Astrocyte (in vitro differentiated cells and primary cell): ENCODE data around the gene SKAP2. TPM values are rescaled to one million over a fixed set of nuclear protein-coding genes. Genes with fewer than 3 reads are reported as not detected.

Experiments
- DNase-seq: peaks from one replicate; pipeline ENCODE4 v3.0.0-alpha.2; 2010; ENCODE audit warnings: low read depth
- FAIRE-seq: peaks from 2 replicates; lab custom pipeline; 2011; peaks lifted over from hg19 to GRCh38; lab: Jason Lieb, UNC
- H2AFZ ChIP-seq: 2 replicates; pipeline ENCODE4 v1.6.0; 2012; ENCODE audit warnings: low read depth, low read length, inconsistent platforms
- H3K27ac ChIP-seq: 2 replicates; pipeline ENCODE4 v1.5.1; 2011; ENCODE audit warnings: low read depth, low read length, inconsistent platforms
- H3K27me3 ChIP-seq: 2 replicates; pipeline ENCODE4 v1.6.0; 2011; ENCODE audit warnings: low read length, inconsistent platforms; ENCODE audit not compliant: insufficient read depth
- H3K36me3 ChIP-seq: 2 replicates; pipeline ENCODE4 v1.5.1; 2011; ENCODE audit warnings: low read length, inconsistent platforms; ENCODE audit not compliant: insufficient read depth
- H3K4me1 ChIP-seq: 2 replicates; pipeline ENCODE4 v1.5.1; 2011; ENCODE audit warnings: low read length, inconsistent platforms; ENCODE audit not compliant: insufficient read depth
- H3K4me2 ChIP-seq: 2 replicates; pipeline ENCODE4 v1.6.0; 2012; ENCODE audit warnings: low read length, inconsistent platforms
- H3K4me3 ChIP-seq: 2 replicates; pipeline ENCODE4 v1.5.1; 2011; ENCODE audit warnings: low read depth, mild to moderate bottlenecking, low read length, inconsistent platforms; ENCODE audit not compliant: insufficient read depth
- H3K79me2 ChIP-seq: 2 replicates; pipeline ENCODE4 v1.6.0; 2012; ENCODE audit warnings: mild to moderate bottlenecking, low read length, inconsistent platforms; ENCODE audit not compliant: insufficient read depth
- H3K9ac ChIP-seq: 2 replicates; pipeline ENCODE4 v1.6.0; 2012; ENCODE audit warnings: mild to moderate bottlenecking, low read length, inconsistent platforms
- H3K9me3 ChIP-seq: 2 replicates; pipeline ENCODE4 v1.5.1; 2012; ENCODE audit warnings: low read depth, mild to moderate bottlenecking, low read length, inconsistent platforms; ENCODE audit not compliant: insufficient read depth
- H4K20me1 ChIP-seq: 2 replicates; pipeline ENCODE4 v1.6.0; 2012; ENCODE audit warnings: low read length, inconsistent platforms; ENCODE audit not compliant: insufficient read depth
- H3K27ac Mint-ChIP-seq: one replicate; pipeline ENCODE4 v1.8.0; 2021; ENCODE audit warnings: mild to moderate bottlenecking, mixed read lengths; ENCODE audit not compliant: unreplicated experiment
- H3K27me3 Mint-ChIP-seq: one replicate; pipeline ENCODE4 v1.8.0; 2021; ENCODE audit warnings: low read depth, mixed read lengths; ENCODE audit not compliant: unreplicated experiment
- H3K36me3 Mint-ChIP-seq: one replicate; pipeline ENCODE4 v1.8.0; 2021; ENCODE audit warnings: low read depth, mixed read lengths; ENCODE audit not compliant: unreplicated experiment
- H3K4me1 Mint-ChIP-seq: one replicate; pipeline ENCODE4 v1.8.0; 2021; ENCODE audit warnings: low read depth, mixed read lengths; ENCODE audit not compliant: unreplicated experiment
- H3K4me3 Mint-ChIP-seq: one replicate; pipeline ENCODE4 v1.8.0; 2021; ENCODE audit warnings: mild to moderate bottlenecking, moderate library complexity, mixed read lengths; ENCODE audit not compliant: unreplicated experiment
- H3K9me3 Mint-ChIP-seq: one replicate; pipeline ENCODE4 v1.8.0; 2021; ENCODE audit warnings: mild to moderate bottlenecking, mixed read lengths; ENCODE audit not compliant: unreplicated experiment
- EZH2 ChIP-seq: IDR thresholded peaks from 2 replicates; pipeline ENCODE4 v1.6.1; 2012; ENCODE audit warnings: mild to moderate bottlenecking, low read length, inconsistent platforms; ENCODE audit not compliant: insufficient read depth
- total RNA-seq: library from RNA; stranded (reverse); gene quantifications from 2 replicates; pipeline ENCODE4 v1.2.1, GENCODE V29; 2021
- TF ChIP-seq, protein P1 (sequence below): IDR thresholded peaks from 2 replicates; pipeline ENCODE4 v1.5.1; 2011; ENCODE audit warnings: low read depth, mild to moderate bottlenecking, inconsistent platforms, low read length, moderate library complexity; ENCODE audit not compliant: insufficient read depth

SKAP2 gene
- total RNA-seq, 1 donor from 2014 or later, result 10.1 TPM

DNA sequence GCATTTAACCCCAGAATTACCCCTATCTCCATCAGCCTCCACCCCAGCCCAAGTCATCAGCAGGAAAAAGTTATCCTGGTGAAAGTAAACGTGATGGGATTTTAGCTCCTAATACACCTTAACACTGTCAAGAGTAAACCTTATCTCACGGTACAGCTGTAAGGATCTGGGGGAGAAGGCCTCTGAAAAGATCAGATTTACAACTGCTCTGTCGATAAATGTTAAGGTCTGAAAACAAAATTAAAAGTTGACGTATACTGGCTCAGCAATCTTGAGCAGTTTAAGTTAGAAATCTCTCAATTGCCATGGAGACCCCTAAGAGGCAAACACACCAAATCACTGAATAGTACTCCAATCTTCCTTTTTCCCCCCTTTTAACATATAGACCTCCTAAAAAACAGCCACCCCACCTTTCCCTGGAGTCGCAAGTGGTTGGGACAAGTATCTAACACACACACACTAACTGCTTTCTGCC is 6.1 kb downstream of the SKAP2 start:
- H4K20me1 ChIP-seq, result peaks cover 6% of the 10 kb centered on the region
- no peaks in the 10 kb centered on the region for H3K9me3 Mint-ChIP-seq
- H3K4me3 ChIP-seq, result no peak overlapping the region
- no peaks in the 10 kb centered on the region for H3K36me3 Mint-ChIP-seq
- H3K9ac ChIP-seq, result no peak overlapping the region
- peak overlapping the region; percentile 81 for H3K4me3 Mint-ChIP-seq
- FAIRE-seq (no peak), DNase-seq (no peak)
- H3K27me3 ChIP-seq, result peaks cover 62% of the 10 kb centered on the region
- H3K27ac ChIP-seq, result no peak overlapping the region
- peaks cover 1% of the 10 kb centered on the region for H3K4me1 Mint-ChIP-seq
- no peak overlapping the region for H2AFZ ChIP-seq
- H3K9me3 ChIP-seq, result no peaks in the 10 kb centered on the region
- H3K36me3 ChIP-seq, result no peaks in the 10 kb centered on the region
- H3K4me2 ChIP-seq, result no peak overlapping the region
- peaks cover 44% of the 10 kb centered on the region for H3K27me3 Mint-ChIP-seq
- H3K27ac Mint-ChIP-seq, result no peak overlapping the region
- no peaks in the 10 kb centered on the region for H3K4me1 ChIP-seq
- no peak for TF ChIP-seq EZH2
- TF ChIP-seq, protein P1, sequence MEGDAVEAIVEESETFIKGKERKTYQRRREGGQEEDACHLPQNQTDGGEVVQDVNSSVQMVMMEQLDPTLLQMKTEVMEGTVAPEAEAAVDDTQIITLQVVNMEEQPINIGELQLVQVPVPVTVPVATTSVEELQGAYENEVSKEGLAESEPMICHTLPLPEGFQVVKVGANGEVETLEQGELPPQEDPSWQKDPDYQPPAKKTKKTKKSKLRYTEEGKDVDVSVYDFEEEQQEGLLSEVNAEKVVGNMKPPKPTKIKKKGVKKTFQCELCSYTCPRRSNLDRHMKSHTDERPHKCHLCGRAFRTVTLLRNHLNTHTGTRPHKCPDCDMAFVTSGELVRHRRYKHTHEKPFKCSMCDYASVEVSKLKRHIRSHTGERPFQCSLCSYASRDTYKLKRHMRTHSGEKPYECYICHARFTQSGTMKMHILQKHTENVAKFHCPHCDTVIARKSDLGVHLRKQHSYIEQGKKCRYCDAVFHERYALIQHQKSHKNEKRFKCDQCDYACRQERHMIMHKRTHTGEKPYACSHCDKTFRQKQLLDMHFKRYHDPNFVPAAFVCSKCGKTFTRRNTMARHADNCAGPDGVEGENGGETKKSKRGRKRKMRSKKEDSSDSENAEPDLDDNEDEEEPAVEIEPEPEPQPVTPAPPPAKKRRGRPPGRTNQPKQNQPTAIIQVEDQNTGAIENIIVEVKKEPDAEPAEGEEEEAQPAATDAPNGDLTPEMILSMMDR, result no peak
- H3K79me2 ChIP-seq, result no peaks in the 10 kb centered on the region

DNA sequence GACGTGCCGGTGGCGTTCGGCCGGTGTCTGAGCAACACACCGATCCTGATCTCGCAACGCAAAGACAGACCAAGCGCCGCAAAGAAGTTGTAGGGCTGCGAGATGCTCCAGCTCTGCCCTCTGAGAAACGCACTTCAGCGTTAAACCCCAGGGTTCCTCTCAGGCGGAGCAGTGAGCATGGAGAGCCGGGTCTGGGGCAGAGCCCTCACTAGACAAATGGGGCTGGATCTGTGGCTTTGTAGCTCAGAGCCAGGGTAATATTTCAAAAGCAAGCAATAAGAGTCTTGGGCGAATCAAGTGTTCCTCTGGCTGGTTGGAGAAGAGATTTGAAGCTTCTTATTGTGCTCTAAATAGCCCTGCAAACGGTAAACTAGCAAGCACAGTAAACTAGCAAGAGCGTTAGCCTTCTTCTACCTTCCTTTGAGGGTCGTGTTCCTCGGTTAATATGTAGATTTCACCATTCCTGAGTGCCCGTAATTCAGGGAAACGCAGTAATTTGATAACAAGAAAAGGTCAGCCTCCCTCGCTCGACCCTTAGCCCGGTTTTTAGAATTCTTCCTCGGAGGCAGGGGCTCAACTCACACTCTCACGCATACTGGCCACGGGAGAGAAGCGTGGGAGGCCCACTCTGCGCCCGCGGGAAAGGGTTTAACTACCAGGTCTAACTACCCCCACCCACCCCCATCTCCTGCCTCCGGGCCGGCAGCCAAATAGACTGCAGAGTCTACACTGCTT is 6.7 kb downstream of the SKAP2 start:
- Mint-ChIP-seq H3K27ac (no peak overlapping the region), H3K4me1 (peaks cover 1% of the 10 kb centered on the region), H3K36me3 (no peaks in the 10 kb centered on the region), H3K27me3 (peaks cover 44% of the 10 kb centered on the region), H3K4me3 (peak overlapping the region; percentile 81), H3K9me3 (no peaks in the 10 kb centered on the region)
- no peak for FAIRE-seq
- H3K9ac ChIP-seq, result no peak overlapping the region
- H4K20me1 ChIP-seq, result peaks cover 6% of the 10 kb centered on the region
- no peak for DNase-seq
- H3K4me2 ChIP-seq, result peak overlapping the region; percentile 27
- H2AFZ ChIP-seq, result no peak overlapping the region
- no peaks in the 10 kb centered on the region for H3K36me3 ChIP-seq
- H3K79me2 ChIP-seq, result no peaks in the 10 kb centered on the region
- H3K27ac ChIP-seq, result no peak overlapping the region
- no peaks in the 10 kb centered on the region for H3K9me3 ChIP-seq
- peaks cover 66% of the 10 kb centered on the region for H3K27me3 ChIP-seq
- no peak overlapping the region for H3K4me3 ChIP-seq
- H3K4me1 ChIP-seq, result no peaks in the 10 kb centered on the region
- TF ChIP-seq, protein P1, result no peak
- no peak for TF ChIP-seq EZH2

GRCh38 chr7:26857170-26857505 is 7.3 kb downstream of the SKAP2 start:
- peak overlapping the region; percentile 81 for H3K4me3 Mint-ChIP-seq

More at GRCh38 chr7:26857170-26857505, 7.3 kb downstream of the SKAP2 start:
- no peaks in the 10 kb centered on the region for H3K9me3 Mint-ChIP-seq
- H3K4me3 ChIP-seq, result no peak overlapping the region
- no peak overlapping the region for H3K27ac Mint-ChIP-seq
- peaks cover 44% of the 10 kb centered on the region for H3K27me3 Mint-ChIP-seq
- peaks cover 1% of the 10 kb centered on the region for H3K4me1 Mint-ChIP-seq
- DNase-seq, result no peak
- H4K20me1 ChIP-seq, result peaks cover 6% of the 10 kb centered on the region
- TF ChIP-seq, protein P1, result no peak
- TF ChIP-seq EZH2, result no peak
- peak overlapping the region; percentile 27 for H3K4me2 ChIP-seq
- no peaks in the 10 kb centered on the region for H3K79me2 ChIP-seq
- no peak overlapping the region for H3K9ac ChIP-seq
- no peaks in the 10 kb centered on the region for H3K4me1 ChIP-seq
- no peaks in the 10 kb centered on the region for H3K36me3 Mint-ChIP-seq
- H3K27ac ChIP-seq, result no peak overlapping the region
- H3K27me3 ChIP-seq, result peaks cover 68% of the 10 kb centered on the region
- H3K9me3 ChIP-seq, result no peaks in the 10 kb centered on the region
- H3K36me3 ChIP-seq, result no peaks in the 10 kb centered on the region
- H2AFZ ChIP-seq, result no peak overlapping the region
- FAIRE-seq, result no peak
